ENCODE data around the gene LOXL1.

Gene LOXL1

DNA sequence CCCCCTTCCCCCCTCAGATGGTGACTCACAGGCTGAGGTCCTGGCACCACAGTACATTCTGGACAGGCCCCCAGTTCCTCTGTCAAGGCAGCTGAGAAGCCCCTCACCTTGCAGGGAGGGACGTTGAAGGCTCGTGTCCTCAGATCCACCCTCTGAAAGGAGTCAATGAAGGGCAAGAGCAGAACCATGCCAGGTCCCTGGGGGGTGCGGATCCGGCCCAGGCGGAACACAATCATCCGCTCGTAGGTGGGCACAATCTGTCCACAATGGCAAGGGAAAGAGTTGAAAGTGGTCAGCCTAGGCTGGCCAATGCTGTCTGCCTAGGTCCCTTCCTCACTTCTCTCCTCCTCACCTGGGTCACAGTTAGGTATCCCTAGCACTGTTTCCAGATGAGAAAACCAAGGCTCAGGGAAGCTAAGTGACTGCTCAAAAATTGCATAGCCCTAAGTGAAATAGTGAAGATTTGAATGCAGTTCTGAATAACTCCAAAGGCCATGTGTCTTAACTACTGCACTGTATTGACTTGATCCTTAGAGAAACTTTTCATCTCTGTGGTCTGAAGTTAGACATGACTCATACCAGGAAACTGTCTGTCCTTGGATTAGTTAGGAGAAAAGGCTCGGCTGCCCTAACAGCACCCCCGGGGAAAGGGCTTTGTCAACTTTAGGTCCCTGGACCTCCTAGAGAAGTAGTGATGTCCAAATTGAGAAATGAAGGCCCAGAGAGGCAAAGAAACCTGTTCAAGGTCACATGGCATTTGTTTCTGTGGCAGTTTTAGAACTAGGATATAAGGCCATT lies 62.9 kb downstream of the LOXL1 start:
- peak overlapping the region; percentile 10 for H3K4me3 ChIP-seq (ENCODE audit: low read length)
- no peaks in the 10 kb centered on the region for H3K9me3 ChIP-seq (replicated peaks; ENCODE audit: low read length)
- H3K4me2 ChIP-seq (ENCODE audit: low read length): peak overlapping the region; percentile 65
- no peaks in the 10 kb centered on the region for H3K36me3 ChIP-seq (ENCODE audit: insufficient read depth, low read length)
- peaks cover 74% of the 10 kb centered on the region for H3K4me1 ChIP-seq (ENCODE audit: control insufficient read depth, insufficient read depth, low read length)
- H3K27me3 ChIP-seq (ENCODE audit: control insufficient read depth, insufficient read depth, low read length): no peaks in the 10 kb centered on the region
- H3K9ac ChIP-seq (ENCODE audit: low read depth, low read length): peak overlapping the region; percentile 34

- Histone ChIP-seq H3K4me2 (ENCODE audit: low read length) (peak overlapping the region; percentile 98), H3K9me3 (replicated peaks; ENCODE audit: low read length) (no peaks in the 10 kb centered on the region), H3K4me3 (ENCODE audit: low read length) (no peak overlapping the region), H3K4me1 (ENCODE audit: control insufficient read depth, insufficient read depth, low read length) (peaks cover 63% of the 10 kb centered on the region), H3K36me3 (ENCODE audit: insufficient read depth, low read length) (no peaks in the 10 kb centered on the region), H3K9ac (ENCODE audit: low read depth, low read length) (peak overlapping the region; percentile 78), H3K27me3 (ENCODE audit: control insufficient read depth, insufficient read depth, low read length) (no peaks in the 10 kb centered on the region)
Observed at GRCh38 chr15:73990250-73991005, 64.2 kb downstream of the LOXL1 start.

GRCh38 chr15:73991260-73991659 lies 65.0 kb downstream of the LOXL1 start:
- Histone ChIP-seq H3K36me3 (ENCODE audit: insufficient read depth, low read length) (no peaks in the 10 kb centered on the region), H3K27me3 (ENCODE audit: control insufficient read depth, insufficient read depth, low read length) (no peaks in the 10 kb centered on the region), H3K9me3 (replicated peaks; ENCODE audit: low read length) (no peaks in the 10 kb centered on the region), H3K9ac (ENCODE audit: low read depth, low read length) (peak overlapping the region; percentile 78), H3K4me3 (ENCODE audit: low read length) (peak overlapping the region; percentile 76), H3K4me1 (ENCODE audit: control insufficient read depth, insufficient read depth, low read length) (peaks cover 60% of the 10 kb centered on the region), H3K4me2 (ENCODE audit: low read length) (peak overlapping the region; percentile 98)

DNA sequence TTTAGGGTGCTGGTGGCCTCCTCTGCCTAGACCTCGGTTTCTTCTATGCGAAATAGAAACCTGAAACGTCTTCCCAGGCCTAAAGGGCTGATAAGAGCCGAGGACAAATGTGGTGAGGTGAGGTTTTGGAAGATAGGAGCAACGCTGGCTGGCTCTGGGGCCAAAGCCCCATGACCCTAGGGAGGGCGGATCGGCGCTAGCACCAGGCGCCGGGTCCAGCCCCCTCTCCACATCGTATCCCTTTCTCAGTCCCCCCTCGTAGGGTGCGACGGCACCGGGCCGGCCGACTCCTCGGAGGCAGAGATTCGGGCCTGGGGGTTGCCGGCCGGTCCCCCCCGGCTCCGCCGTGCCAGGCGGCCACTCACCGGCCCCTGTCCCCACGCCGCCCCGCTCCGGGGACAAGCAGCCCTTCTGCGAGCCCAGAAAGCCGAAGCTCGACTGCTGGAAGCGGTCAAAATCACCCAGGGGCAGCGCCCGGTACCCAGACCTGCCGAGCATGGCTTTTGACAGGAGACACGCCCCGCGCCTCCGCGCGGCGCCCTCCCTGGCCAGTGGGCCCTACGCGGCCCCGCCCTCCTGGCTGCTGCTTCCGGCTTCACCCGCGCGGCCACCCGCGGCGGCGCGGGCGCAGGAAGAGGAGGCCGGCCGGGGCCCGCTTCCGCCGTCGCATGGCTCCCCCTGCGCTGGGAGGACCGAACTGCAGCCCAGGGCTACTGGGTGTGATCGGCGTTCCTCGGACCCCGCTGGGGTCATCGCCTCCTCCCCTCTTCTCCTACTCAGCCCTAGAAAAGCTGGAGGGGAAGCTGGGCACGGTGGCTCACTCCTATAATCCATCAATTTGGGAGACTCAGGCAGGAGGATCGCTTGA lies 65.7 kb downstream of the LOXL1 start, which contains the start of gene STOML1:
Gene STOML1, minus strand, starts transcription at position 570 of the 868 bp plus-strand sequence. Its CDS starts 72 bp downstream, at position 498.
- Histone ChIP-seq H3K4me3 (ENCODE audit: low read length) (peak within 1 kb of the TSS; percentile 76), H3K4me2 (ENCODE audit: low read length) (peak within 1 kb of the TSS; percentile 98), H3K9ac (ENCODE audit: low read depth, low read length) (peak within 1 kb of the TSS; percentile 78), H3K4me1 (ENCODE audit: control insufficient read depth, insufficient read depth, low read length) (peaks cover 63% of the 10 kb centered on the region), H3K27me3 (ENCODE audit: control insufficient read depth, insufficient read depth, low read length) (no peaks in the 10 kb centered on the region), H3K36me3 (ENCODE audit: insufficient read depth, low read length) (no peaks in the 10 kb centered on the region), H3K9me3 (replicated peaks; ENCODE audit: low read length) (no peaks in the 10 kb centered on the region)

GRCh38 chr15:73992594-73992898 lies 66.3 kb downstream of the LOXL1 start:
- H3K4me2 ChIP-seq (ENCODE audit: low read length): peak overlapping the region; percentile 79
- H3K9me3 ChIP-seq (replicated peaks; ENCODE audit: low read length): no peaks in the 10 kb centered on the region
- H3K36me3 ChIP-seq (ENCODE audit: insufficient read depth, low read length): no peaks in the 10 kb centered on the region
- no peaks in the 10 kb centered on the region for H3K27me3 ChIP-seq (ENCODE audit: control insufficient read depth, insufficient read depth, low read length)
- H3K4me3 ChIP-seq (ENCODE audit: low read length): peak overlapping the region; percentile 76
- H3K4me1 ChIP-seq (ENCODE audit: control insufficient read depth, insufficient read depth, low read length): peaks cover 67% of the 10 kb centered on the region
- peak overlapping the region; percentile 50 for H3K9ac ChIP-seq (ENCODE audit: low read depth, low read length)

- H3K9ac ChIP-seq (ENCODE audit: low read depth, low read length): peak overlapping the region; percentile 87
- H3K4me1 ChIP-seq (ENCODE audit: control insufficient read depth, insufficient read depth, low read length): peaks cover 58% of the 10 kb centered on the region
- H3K27me3 ChIP-seq (ENCODE audit: control insufficient read depth, insufficient read depth, low read length): no peaks in the 10 kb centered on the region
- H3K4me2 ChIP-seq (ENCODE audit: low read length): peak overlapping the region; percentile 86
- H3K36me3 ChIP-seq (ENCODE audit: insufficient read depth, low read length): peaks cover 6% of the 10 kb centered on the region
- H3K9me3 ChIP-seq (replicated peaks; ENCODE audit: low read length): no peaks in the 10 kb centered on the region
- H3K4me3 ChIP-seq (ENCODE audit: low read length): peak overlapping the region; percentile 90
Observed at GRCh38 chr15:73993211-73993994, 67.1 kb downstream of the LOXL1 start.

- peak within 1 kb of the TSS; percentile 87 for H3K9ac ChIP-seq (ENCODE audit: low read depth, low read length)
- H3K27me3 ChIP-seq (ENCODE audit: control insufficient read depth, insufficient read depth, low read length): no peaks in the 10 kb centered on the region
- H3K4me2 ChIP-seq (ENCODE audit: low read length): peak within 1 kb of the TSS; percentile 86
- H3K36me3 ChIP-seq (ENCODE audit: insufficient read depth, low read length): peaks cover 16% of the 10 kb centered on the region
- H3K9me3 ChIP-seq (replicated peaks; ENCODE audit: low read length): no peaks in the 10 kb centered on the region
- H3K4me1 ChIP-seq (ENCODE audit: control insufficient read depth, insufficient read depth, low read length): peaks cover 48% of the 10 kb centered on the region
- H3K4me3 ChIP-seq (ENCODE audit: low read length): peak within 1 kb of the TSS; percentile 90
Observed at GRCh38 chr15:73994413-73994883, 68.2 kb downstream of the LOXL1 start, which contains the start of gene PML. Gene PML, plus strand, starts transcription at chr15:73994716. Its CDS starts 97 bp downstream, at chr15:73994813.

DNA sequence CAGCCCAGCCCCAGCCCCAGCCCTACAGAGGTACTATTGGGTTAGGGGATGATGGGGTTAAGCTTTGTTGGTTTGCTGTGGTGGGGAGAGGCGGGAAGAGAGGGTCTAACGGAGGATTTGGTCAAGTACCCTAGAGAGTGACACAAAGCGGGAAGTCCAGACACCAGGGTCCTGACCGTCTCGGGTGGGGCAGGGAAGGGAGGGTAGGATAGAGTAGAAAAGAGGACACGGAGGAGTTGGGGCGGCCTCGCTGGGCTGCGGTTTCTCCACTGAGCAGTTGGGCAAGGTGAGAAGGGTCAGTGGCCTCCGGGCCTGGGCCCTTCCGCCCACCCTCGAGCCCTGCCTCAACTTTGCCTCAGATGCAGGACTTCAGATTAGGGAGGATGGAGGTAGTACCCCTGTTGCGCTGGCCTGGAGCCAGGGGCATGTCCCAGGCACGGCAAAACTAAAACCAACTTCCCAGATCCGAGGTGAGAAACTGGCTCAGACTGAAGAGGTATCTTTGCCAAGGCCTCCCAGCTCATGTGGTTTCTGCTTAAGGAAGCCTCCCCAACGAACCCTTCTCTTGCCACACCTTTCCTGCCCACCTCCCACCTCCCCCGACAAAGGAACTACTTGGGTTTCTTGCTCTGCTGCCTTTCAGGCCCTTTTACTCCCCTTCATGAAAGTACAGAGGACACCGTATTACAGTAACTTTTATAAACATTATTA lies 68.8 kb downstream of the LOXL1 start:
- peak overlapping the region; percentile 87 for H3K9ac ChIP-seq (ENCODE audit: low read depth, low read length)
- no peaks in the 10 kb centered on the region for H3K9me3 ChIP-seq (replicated peaks; ENCODE audit: low read length)
- peak overlapping the region; percentile 90 for H3K4me3 ChIP-seq (ENCODE audit: low read length)
- H3K4me1 ChIP-seq (ENCODE audit: control insufficient read depth, insufficient read depth, low read length): peaks cover 42% of the 10 kb centered on the region
- peaks cover 17% of the 10 kb centered on the region for H3K36me3 ChIP-seq (ENCODE audit: insufficient read depth, low read length)
- no peaks in the 10 kb centered on the region for H3K27me3 ChIP-seq (ENCODE audit: control insufficient read depth, insufficient read depth, low read length)
- H3K4me2 ChIP-seq (ENCODE audit: low read length): peak overlapping the region; percentile 86

DNA sequence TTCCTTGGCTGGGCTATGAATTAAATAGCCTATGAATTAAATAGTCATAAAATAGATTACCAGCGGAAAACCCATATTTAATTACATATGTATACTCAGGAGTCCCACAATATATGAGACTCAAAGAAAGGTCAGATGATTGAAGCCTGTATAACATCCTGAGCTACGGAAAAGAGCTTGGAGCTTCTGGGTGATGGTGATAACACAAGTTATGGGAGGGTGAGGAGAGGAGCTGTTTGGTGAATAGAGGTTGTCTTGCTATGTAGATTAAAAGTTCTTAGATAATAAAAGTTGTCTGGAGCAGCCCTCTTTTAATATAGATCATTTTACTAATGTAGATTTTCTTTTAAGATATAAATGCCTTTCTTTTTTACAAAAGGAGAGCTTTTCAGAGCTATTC lies 70.0 kb downstream of the LOXL1 start:
- H3K36me3 ChIP-seq (ENCODE audit: insufficient read depth, low read length): peaks cover 17% of the 10 kb centered on the region
- H3K4me1 ChIP-seq (ENCODE audit: control insufficient read depth, insufficient read depth, low read length): peaks cover 30% of the 10 kb centered on the region
- peak overlapping the region; percentile 87 for H3K9ac ChIP-seq (ENCODE audit: low read depth, low read length)
- peak overlapping the region; percentile 90 for H3K4me3 ChIP-seq (ENCODE audit: low read length)
- H3K9me3 ChIP-seq (replicated peaks; ENCODE audit: low read length): no peaks in the 10 kb centered on the region
- H3K27me3 ChIP-seq (ENCODE audit: control insufficient read depth, insufficient read depth, low read length): no peaks in the 10 kb centered on the region
- peak overlapping the region; percentile 86 for H3K4me2 ChIP-seq (ENCODE audit: low read length)

DNA sequence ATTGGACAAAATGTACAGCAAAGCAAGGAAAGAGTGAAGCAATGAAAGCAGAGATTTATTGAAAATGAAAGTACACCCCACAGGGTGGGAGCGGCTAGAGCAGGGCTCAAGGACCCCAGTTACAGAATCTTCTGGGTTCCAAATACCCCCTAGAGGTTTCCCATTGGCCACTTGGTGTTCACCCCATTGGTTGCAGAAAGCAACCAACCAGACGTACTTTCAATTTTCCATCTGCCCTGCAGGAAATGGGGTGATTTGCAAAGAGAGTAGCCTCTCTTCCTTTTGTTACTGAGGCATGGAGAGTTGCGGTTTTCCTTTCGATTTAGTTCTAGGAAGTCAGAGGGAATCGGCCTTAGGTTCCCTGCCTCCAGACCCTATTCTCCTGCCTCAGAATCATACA lies 70.7 kb downstream of the LOXL1 start:
- H3K4me1 ChIP-seq (ENCODE audit: control insufficient read depth, insufficient read depth, low read length): peaks cover 26% of the 10 kb centered on the region
- no peaks in the 10 kb centered on the region for H3K27me3 ChIP-seq (ENCODE audit: control insufficient read depth, insufficient read depth, low read length)
- peak overlapping the region; percentile 87 for H3K9ac ChIP-seq (ENCODE audit: low read depth, low read length)
- H3K36me3 ChIP-seq (ENCODE audit: insufficient read depth, low read length): peaks cover 17% of the 10 kb centered on the region
- H3K4me3 ChIP-seq (ENCODE audit: low read length): peak overlapping the region; percentile 44
- H3K4me2 ChIP-seq (ENCODE audit: low read length): peak overlapping the region; percentile 86
- no peaks in the 10 kb centered on the region for H3K9me3 ChIP-seq (replicated peaks; ENCODE audit: low read length)

All from skeletal muscle satellite cell (primary cell).